SK-N-SH (cell line): ENCODE results near the gene DLGAP3. TPM values are rescaled to one million over a fixed set of nuclear protein-coding genes. Genes with fewer than 3 reads are reported as not detected.
A peak's percentile ranks its signal among the peaks of the same experiment; 100 is the strongest.

Experiments used
- CTCF ChIA-PET: fragments of 300-600, 350-600 bp; formaldehyde crosslinking; extraction: SDS; loops from one replicate; lab custom pipeline; 2021; lab: Yijun Ruan, JAX
- POLR2A ChIA-PET: fragments of 350-600 bp; sonication (Branson Sonifier 250); formaldehyde crosslinking; extraction: SDS; loops from one replicate; lab custom pipeline; 2020; ENCODE audit warnings: antibody characterized with exemption, inconsistent platforms; lab: Yijun Ruan, JAX
- DNase-seq: peaks from one replicate; pipeline ENCODE4 v3.0.0; 2012
- H2AFZ ChIP-seq: fragments of 200-600 bp; sonication (generic); 2 replicates; pipeline ENCODE4 v1.8.1; 2016; ENCODE audit warnings: antibody characterized with exemption, mild to moderate bottlenecking, low read depth
- H3F3A ChIP-seq: fragments of 200-600 bp; sonication (generic); replicated peaks from 2 replicates; pipeline ENCODE3; 2016; ENCODE audit warnings: antibody characterized with exemption, mild to moderate bottlenecking; ENCODE audit not compliant: insufficient read depth
- H3K27ac ChIP-seq, 2 experiments: fragments of 200-500 bp in 1 of 2; fragments of 200-600 bp in 1 of 2; sonication (Bioruptor generic) in 1 of 2; sonication (generic), shearing (Covaris generic) in 1 of 2; 2 replicates each; pipeline versions ENCODE4 v1.5.1 to v1.6.1; 2014 to 2016; ENCODE audit warnings: low read depth in 2 of 2, inconsistent platforms in 1 of 2, low read length in 1 of 2, mild to moderate bottlenecking in 1 of 2, mixed read lengths in 1 of 2
- H3K27me3 ChIP-seq: fragments of 200-600 bp; sonication (generic), shearing (Covaris generic); 2 replicates; pipeline ENCODE4 v1.6.1; 2016; ENCODE audit warnings: mixed run types; ENCODE audit not compliant: insufficient read depth
- H3K36me3 ChIP-seq, 2 experiments: fragments of 200-500 bp in 1 of 2; fragments of 200-600 bp in 1 of 2; sonication (Bioruptor generic) in 1 of 2; sonication (generic) in 1 of 2; replicated peaks in 1 of 2; 2 replicates each; pipeline versions ENCODE3 to v1.5.1; 2014 to 2016; ENCODE audit warnings: low read length in 1 of 2, mild to moderate bottlenecking in 1 of 2; ENCODE audit not compliant: insufficient read depth in 2 of 2, control insufficient read depth in 1 of 2
- H3K4me1 ChIP-seq, 2 experiments: fragments of 200-500 bp in 1 of 2; fragments of 200-600 bp in 1 of 2; sonication (Bioruptor generic) in 1 of 2; sonication (generic), shearing (Covaris generic) in 1 of 2; 2 replicates each; pipeline versions ENCODE4 v1.5.1 to v1.6.1; 2014 to 2016; ENCODE audit warnings: low read depth in 1 of 2, low read length in 1 of 2, mixed run types in 1 of 2; ENCODE audit not compliant: insufficient read depth in 2 of 2, control insufficient read depth in 1 of 2
- H3K4me2 ChIP-seq: fragments of 200-600 bp; sonication (generic), shearing (Covaris generic); 2 replicates; pipeline ENCODE4 v1.6.1; 2017; ENCODE audit warnings: mixed run types
- H3K4me3 ChIP-seq, 2 experiments: fragments of 200-500 bp in 1 of 2; fragments of 200-600 bp in 1 of 2; sonication (Bioruptor generic) in 1 of 2; sonication (generic), shearing (Covaris generic) in 1 of 2; 2 replicates each; pipeline versions ENCODE4 v1.5.1 to v1.8.1; 2014 to 2016; ENCODE audit warnings: low read depth in 2 of 2, inconsistent platforms in 1 of 2, low read length in 1 of 2, mild to moderate bottlenecking in 1 of 2, mixed read lengths in 1 of 2, moderate library complexity in 1 of 2
- H3K79me2 ChIP-seq: fragments of 200-600 bp; sonication (generic); 2 replicates; pipeline ENCODE4 v1.8.1; 2017; ENCODE audit warnings: mild to moderate bottlenecking; ENCODE audit not compliant: insufficient read depth
- H3K9ac ChIP-seq: fragments of 200-600 bp; sonication (generic); 2 replicates; pipeline ENCODE4 v1.6.1; 2017; ENCODE audit warnings: mixed run types
- H3K9me2 ChIP-seq: fragments of 200-600 bp; sonication (generic); 2 replicates; pipeline ENCODE4 v1.6.1; 2017; ENCODE audit warnings: mixed run types
- H3K9me3 ChIP-seq: fragments of 200-600 bp; sonication (generic); 2 replicates; pipeline ENCODE4 v1.6.1; 2017; ENCODE audit warnings: mixed run types, mild to moderate bottlenecking, moderate library complexity
- H4K20me1 ChIP-seq: fragments of 200-600 bp; sonication (generic); 2 replicates; pipeline ENCODE4 v1.6.1; 2017; ENCODE audit warnings: mild to moderate bottlenecking, mixed run types; ENCODE audit not compliant: insufficient read depth
- CHD2 ChIP-seq: fragments of 150-350 bp; IDR thresholded peaks from 2 replicates; pipeline ENCODE4 v1.6.1; 2018; ENCODE audit warnings: low read length; ENCODE audit not compliant: partially characterized antibody
- ELF1 ChIP-seq: IDR thresholded peaks from 2 replicates; pipeline ENCODE4 v1.4.0; 2012
- FOXJ3 ChIP-seq: sonication (generic); formaldehyde crosslinking; IDR thresholded peaks from 2 replicates; pipeline ENCODE4 v1.5.1; 2020; ENCODE audit warnings: mild to moderate bottlenecking, missing genetic modification reagents
- GATA2 ChIP-seq: sonication (generic); formaldehyde crosslinking; IDR thresholded peaks from 2 replicates; pipeline ENCODE4 v1.5.0; 2020; ENCODE audit warnings: mild to moderate bottlenecking, missing genetic modification reagents
- POLR2AphosphoS5 ChIP-seq: IDR thresholded peaks from 2 replicates; pipeline ENCODE4 v1.6.1; 2012; ENCODE audit warnings: low read depth, low read length
- RAD21 ChIP-seq: IDR thresholded peaks from 2 replicates; pipeline ENCODE4 v1.6.1; 2012; ENCODE audit warnings: mild to moderate bottlenecking, low read length
- RCOR1 ChIP-seq: fragments of 150-350 bp; IDR thresholded peaks from 2 replicates; pipeline ENCODE4 v1.6.1; 2017; ENCODE audit warnings: antibody characterized with exemption, low read length
- RFX5 ChIP-seq: IDR thresholded peaks from 2 replicates; pipeline ENCODE4 v1.6.1; 2012; ENCODE audit warnings: mild to moderate bottlenecking, improper control_type of control experiment, low read length
- SIN3A ChIP-seq: IDR thresholded peaks from 2 replicates; pipeline ENCODE4 v1.6.1; 2012; ENCODE audit warnings: low read depth, mild to moderate bottlenecking, low read length, moderate library complexity, borderline replicate concordance
- SMC3 ChIP-seq: IDR thresholded peaks from 2 replicates; pipeline ENCODE4 v1.6.1; 2012; ENCODE audit warnings: low read depth, low read length, improper control_type of control experiment
- TAF1 ChIP-seq: IDR thresholded peaks from 2 replicates; pipeline ENCODE4 v1.6.1; 2012; ENCODE audit warnings: low read depth, mild to moderate bottlenecking, low read length, moderate library complexity, borderline replicate concordance
- TCF12 ChIP-seq: IDR thresholded peaks from 2 replicates; pipeline ENCODE4 v1.4.0; 2012
- TEAD4 ChIP-seq: IDR thresholded peaks from 2 replicates; pipeline ENCODE4 v1.4.0; 2012; ENCODE audit warnings: mild to moderate bottlenecking, borderline replicate concordance; ENCODE audit not compliant: insufficient read depth
- WGBS: methylation state at CpG from one replicate; pipeline ENCODE4 v1.1.6; 2017; ENCODE audit warnings: low lambda C conversion rate; 5-methylcytosine and 5-hydroxymethylcytosine counted together
- polyA plus RNA-seq, 3 experiments: library from polyadenylated mRNA; depleted of rRNA; stranded (reverse); fragments of >200 nt; gene quantifications; 2 replicates each; pipeline ENCODE4 v1.2.3, GENCODE V29; 2012
- TF ChIP-seq, protein P1 (sequence below): fragments of 150-350 bp; IDR thresholded peaks from 2 replicates; pipeline ENCODE4 v1.6.1; 2016; ENCODE audit warnings: mild to moderate bottlenecking, low read depth, low read length
- TF ChIP-seq, protein P2 (sequence below): IDR thresholded peaks from 2 replicates; pipeline ENCODE4 v1.4.0; 2012; ENCODE audit warnings: low read depth

Gene DLGAP3, protein sequence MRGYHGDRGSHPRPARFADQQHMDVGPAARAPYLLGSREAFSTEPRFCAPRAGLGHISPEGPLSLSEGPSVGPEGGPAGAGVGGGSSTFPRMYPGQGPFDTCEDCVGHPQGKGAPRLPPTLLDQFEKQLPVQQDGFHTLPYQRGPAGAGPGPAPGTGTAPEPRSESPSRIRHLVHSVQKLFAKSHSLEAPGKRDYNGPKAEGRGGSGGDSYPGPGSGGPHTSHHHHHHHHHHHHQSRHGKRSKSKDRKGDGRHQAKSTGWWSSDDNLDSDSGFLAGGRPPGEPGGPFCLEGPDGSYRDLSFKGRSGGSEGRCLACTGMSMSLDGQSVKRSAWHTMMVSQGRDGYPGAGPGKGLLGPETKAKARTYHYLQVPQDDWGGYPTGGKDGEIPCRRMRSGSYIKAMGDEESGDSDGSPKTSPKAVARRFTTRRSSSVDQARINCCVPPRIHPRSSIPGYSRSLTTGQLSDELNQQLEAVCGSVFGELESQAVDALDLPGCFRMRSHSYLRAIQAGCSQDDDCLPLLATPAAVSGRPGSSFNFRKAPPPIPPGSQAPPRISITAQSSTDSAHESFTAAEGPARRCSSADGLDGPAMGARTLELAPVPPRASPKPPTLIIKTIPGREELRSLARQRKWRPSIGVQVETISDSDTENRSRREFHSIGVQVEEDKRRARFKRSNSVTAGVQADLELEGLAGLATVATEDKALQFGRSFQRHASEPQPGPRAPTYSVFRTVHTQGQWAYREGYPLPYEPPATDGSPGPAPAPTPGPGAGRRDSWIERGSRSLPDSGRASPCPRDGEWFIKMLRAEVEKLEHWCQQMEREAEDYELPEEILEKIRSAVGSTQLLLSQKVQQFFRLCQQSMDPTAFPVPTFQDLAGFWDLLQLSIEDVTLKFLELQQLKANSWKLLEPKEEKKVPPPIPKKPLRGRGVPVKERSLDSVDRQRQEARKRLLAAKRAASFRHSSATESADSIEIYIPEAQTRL
- polyA plus RNA-seq (2012; rRNA removed), result 0.05 and 0.15 TPM in 2 replicates
- polyA plus RNA-seq (2012; cell fraction: cytosol; rRNA removed), result 0.05 and 0.16 TPM in 2 replicates
- polyA plus RNA-seq (2012; cell fraction: nucleus; rRNA removed), result 0.14 and 0.20 TPM in 2 replicates

DNA sequence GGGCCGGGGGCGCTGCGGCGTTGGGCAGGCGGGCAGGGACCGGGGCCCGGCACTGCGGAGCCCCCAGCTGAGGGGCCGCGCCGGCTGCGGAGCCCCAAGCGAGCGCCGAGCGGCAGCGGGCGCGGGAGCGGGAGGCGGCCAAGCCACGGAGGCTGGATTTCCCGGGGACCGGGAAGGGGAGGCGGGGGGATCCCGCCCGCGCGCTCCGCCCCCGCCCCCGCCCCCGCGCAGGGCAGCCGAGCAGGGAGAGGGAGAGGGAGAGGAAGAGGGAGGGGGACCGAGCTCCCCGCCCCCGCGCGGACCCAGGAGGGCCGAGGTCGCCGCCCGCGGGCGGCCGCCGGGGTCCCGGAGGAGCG is at the start of gene DLGAP3:
Gene DLGAP3 (minus strand): TSS at position 154 of the 356 bp plus-strand sequence. CDS start 24,267 bp downstream, outside the sequence.
- Histone ChIP-seq H3K9me2 (no peaks in the 10 kb centered on the region), H4K20me1 (no peaks in the 10 kb centered on the region), H3K27ac (no peak within 1 kb of the TSS; a peak in 1 of 4 replicates), H3K4me2 (peak within 1 kb of the TSS; percentile 71; the same call in 1 of the 2 replicates), H3K79me2 (no peaks in the 10 kb centered on the region), H3K4me3 (peak within 1 kb of the TSS; percentile 46 to 49), H3F3A (no peaks in the 10 kb centered on the region), H3K27me3 (peaks cover 27% of the 10 kb centered on the region), H3K4me1 (peaks cover 0 to 3% of the 10 kb centered on the region in 2 experiments; a peak in 1 of 4 replicates), H2AFZ (no peak within 1 kb of the TSS)
- peak; percentile 95 for DNase-seq
- POLR2A ChIA-PET, result interaction anchor here (0.8 to 1.7 kb wide), 3 partner anchors 55 to 249 kb away, joined by 3 to 4 read pairs (median 3); no protein-coding TSS in a partner anchor
- 7% methylated on average over 3 of the region's 50 CpGs for WGBS
- TF ChIP-seq POLR2AphosphoS5 (no peak), RCOR1 (no peak), TAF1 (no peak), CHD2 (no peak), SIN3A (no peak), SMC3 (no peak), GATA2 (CRISPR knock-in tag) (no peak), TCF12 (no peak), ELF1 (no peak), RAD21 (no peak), RFX5 (no peak), FOXJ3 (no peak), TEAD4 (no peak)
- TF ChIP-seq, protein P1, sequence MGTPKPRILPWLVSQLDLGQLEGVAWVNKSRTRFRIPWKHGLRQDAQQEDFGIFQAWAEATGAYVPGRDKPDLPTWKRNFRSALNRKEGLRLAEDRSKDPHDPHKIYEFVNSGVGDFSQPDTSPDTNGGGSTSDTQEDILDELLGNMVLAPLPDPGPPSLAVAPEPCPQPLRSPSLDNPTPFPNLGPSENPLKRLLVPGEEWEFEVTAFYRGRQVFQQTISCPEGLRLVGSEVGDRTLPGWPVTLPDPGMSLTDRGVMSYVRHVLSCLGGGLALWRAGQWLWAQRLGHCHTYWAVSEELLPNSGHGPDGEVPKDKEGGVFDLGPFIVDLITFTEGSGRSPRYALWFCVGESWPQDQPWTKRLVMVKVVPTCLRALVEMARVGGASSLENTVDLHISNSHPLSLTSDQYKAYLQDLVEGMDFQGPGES, result no peak
- TF ChIP-seq, protein P2, sequence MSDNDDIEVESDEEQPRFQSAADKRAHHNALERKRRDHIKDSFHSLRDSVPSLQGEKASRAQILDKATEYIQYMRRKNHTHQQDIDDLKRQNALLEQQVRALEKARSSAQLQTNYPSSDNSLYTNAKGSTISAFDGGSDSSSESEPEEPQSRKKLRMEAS, result no peak
- TF ChIP-seq, all 33 proteins: peak for 0
- H3K9me3 ChIP-seq, result no peaks in the 10 kb centered on the region
- H3K9ac ChIP-seq, result no peak within 1 kb of the TSS
- H3K36me3 ChIP-seq, result no peaks in the 10 kb centered on the region
- CTCF ChIA-PET, result interaction anchor here (0.6 to 2.7 kb wide), 12 partner anchors 12 to 369 kb away, joined by 3 to 15 read pairs (median 4); partner anchors contain the start of gene SMIM12
